HG03064 (cell line): ENCODE data around the gene FGF5.

Experiments used
- ATAC-seq: cut with Tn5 transposase; IDR thresholded peaks from one replicate; pipeline ENCODE4 v1.9.1; 2021; ENCODE audit warnings: low read depth; ENCODE audit not compliant: unreplicated experiment

Gene FGF5

DNA sequence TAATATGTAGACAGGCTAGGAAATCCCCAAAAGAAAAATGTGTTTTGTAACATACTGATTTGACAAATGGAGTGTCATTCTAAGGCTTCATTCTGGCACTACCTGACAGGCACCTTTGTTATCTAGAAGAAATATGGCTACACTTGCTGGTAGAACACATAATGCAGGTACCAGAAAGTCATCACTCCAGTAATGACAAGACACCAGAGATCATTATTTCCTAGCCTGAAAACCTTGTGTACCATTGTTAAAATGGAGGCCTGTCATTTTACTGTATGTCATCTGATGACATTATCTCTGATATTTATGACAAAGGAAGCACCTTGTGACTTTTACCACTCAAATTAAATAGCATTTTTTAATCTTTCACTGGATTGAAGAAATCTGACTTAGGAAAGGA is 13.5 kb upstream of the FGF5 start:
- ATAC-seq = no peak

DNA sequence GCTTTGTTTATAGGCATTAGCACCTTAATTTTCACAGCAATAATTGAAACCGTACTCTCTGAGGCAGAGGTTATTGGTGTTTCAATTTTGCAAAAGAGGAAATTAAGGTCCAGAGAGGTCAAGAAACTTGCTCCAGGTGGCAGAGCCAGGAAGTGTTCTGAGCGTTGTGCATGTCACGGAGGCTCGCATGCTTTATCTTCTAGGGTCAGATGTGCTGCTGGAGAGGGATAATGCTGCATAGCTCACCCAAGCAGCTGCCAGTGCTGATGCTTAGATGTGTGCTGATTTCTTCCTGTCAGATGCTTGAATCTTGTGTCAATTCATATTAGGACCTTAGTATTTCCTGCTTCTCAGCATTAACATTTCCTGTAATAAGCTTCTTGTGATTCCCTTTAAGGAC is 13.0 kb upstream of the FGF5 start:
- ATAC-seq = no peak

GRCh38 chr4:80254114-80254513 is 12.3 kb upstream of the FGF5 start:
- no peak for ATAC-seq

GRCh38 chr4:80255329-80256095 is 11.0 kb upstream of the FGF5 start:
- no peak for ATAC-seq

DNA sequence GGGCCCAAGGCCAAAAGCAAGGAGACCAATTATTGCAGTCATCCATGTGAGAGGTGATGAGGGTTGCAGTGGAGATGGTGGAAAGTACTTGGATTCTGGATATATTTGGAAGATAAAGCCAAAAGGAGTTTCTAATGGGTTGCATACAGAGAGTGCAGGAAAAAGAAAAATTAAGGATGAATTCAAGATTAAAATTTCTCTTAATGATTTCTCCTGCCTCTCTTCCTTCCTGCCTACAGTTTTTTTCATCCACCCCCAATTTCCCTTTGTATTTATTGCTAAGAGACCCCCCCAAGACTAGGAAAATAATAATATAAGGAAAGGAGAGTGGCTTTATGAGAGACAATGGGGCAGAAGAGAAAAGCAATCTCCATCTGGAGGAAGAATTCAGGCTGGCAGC is 8.6 kb upstream of the FGF5 start:
- ATAC-seq = no peak

DNA sequence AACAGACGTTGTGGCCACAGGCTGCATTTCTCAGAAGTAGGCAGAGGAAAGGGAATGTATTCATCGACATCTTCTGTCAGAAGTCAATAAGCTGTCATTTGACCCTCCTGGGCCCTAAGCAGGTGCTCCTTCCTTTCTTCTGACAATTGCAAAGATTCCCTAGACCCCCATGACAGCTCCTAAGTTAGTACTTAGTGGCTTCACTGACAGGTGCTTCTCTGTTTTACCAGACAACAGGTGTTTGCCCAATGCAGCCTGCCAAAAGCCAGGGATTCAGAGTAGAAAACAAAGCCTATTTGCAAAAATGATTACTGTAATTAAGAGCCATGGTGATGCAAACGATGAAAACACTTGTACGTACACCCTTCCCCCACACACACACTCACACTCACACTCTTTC is 7.5 kb upstream of the FGF5 start:
- ATAC-seq = no peak

GRCh38 chr4:80259817-80260216 is 6.6 kb upstream of the FGF5 start:
- no peak for ATAC-seq

DNA sequence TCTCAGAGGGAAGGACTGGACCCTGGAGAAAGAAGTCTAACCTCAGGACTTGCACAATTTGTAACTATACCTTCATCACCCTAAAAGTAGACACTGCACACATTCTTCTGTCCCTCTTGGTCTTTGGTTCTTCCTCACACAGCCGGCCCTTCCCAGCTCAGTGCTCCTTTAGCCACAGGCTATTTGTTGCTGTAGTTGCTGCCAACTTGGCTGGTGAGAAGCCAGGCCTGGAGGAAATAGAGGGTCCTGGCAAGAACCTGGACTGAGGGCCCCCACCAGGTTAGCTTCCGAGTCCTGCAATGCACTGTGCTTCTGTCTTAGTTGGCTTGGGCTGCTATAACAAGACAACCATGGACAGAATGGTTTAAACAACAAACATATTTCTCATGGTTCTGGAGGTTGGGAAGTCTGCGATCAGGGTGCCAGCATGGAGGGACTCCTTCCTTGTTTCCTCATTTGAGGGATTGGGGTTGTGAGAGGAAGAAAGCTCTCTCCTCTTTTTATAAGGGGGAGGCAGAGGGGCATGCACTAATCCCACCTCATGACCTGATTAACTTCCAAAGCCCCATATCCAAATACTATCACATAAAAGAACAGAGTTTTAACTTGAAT is 4.4 kb upstream of the FGF5 start:
- no peak for ATAC-seq

DNA sequence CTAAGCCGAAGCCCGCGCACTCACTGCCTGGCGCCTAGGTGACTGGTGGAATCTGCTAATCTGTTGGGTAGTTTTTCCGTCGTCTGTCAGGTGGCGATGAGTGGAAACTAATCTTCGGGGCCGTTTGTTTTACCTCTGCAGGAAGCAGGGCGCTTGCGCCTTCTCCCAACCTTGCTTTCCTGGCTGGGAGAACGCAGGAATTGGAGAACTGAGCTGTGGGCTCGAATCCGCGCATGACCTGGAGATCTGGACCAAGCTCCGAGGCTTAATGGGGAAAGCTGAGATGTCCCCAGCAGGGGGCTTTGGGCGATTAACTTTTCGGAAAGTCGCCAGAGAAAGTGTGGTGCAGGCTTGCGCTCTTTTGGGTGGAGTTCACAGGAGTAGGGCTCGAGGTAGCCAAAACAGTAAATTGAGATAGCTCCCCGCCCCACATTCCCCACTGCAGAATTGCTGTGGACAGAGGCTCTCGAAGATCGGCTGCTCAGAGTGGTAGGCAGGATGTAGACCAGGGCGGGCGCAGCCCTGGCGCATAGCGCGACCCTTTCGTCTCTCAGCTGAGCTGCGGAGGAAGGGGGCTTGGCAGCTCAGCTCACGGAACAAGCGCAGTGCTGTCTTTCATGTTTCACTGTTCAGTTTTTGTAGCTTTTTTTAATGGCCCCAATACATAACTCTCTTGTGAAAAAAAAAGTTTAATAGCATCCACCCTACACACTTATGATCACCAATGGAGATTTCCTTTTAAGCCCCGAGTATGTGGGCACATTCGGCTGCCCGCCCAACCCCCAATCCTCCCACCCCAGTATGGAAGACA is 2.7 kb upstream of the FGF5 start:
- ATAC-seq = no peak

DNA sequence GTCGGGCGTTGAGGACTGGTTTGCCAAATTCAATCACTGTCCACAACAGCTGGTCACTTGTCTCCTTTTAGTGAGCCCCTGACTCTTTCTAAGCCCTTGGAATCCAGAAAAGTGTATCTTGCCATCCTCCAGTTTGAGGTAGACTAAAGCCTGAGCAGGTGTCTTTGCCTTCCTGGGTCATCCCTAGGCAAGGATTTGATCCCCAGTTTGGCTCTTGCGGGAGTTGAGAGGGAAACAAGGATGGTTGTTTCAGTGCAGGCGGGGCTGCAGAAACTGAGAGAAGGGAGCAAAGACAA is 2.2 kb upstream of the FGF5 start:
- no peak for ATAC-seq

GRCh38 chr4:80264825-80265224 is 1.6 kb upstream of the FGF5 start:
- no peak for ATAC-seq

DNA sequence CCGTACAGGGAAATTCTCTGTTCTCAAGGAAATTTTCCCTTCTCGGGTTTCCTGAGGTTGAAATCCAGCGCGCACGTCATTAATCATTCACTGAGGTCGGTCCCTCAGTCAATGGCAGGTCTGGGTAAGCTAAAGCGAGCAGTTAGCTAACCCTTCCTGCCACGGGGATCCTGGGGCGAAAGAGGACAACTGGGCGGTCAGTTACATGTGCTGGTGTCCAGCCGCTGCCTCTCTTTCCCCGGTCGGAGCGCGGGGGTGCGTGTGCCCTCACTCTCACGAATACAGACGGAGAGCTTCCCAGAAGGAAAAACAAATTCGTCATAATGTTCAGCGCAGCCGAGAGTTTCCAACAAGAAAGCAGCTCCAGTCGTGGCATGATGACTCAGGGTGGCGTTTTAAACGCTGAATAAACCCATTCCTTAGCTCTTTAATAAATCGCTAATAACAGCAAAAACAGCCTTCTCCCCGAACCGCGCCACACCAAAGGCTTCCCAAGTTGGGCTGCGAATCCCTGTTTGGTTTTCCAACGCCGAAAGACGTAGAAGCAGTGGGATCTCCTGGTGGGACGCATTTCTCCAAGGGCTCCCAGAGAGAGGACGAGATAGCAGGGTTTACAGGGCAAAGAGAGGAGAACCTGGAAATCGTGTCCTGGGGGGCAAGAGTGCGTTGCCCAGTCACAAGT is 752 bp upstream of the FGF5 start:
- no peak for ATAC-seq

DNA sequence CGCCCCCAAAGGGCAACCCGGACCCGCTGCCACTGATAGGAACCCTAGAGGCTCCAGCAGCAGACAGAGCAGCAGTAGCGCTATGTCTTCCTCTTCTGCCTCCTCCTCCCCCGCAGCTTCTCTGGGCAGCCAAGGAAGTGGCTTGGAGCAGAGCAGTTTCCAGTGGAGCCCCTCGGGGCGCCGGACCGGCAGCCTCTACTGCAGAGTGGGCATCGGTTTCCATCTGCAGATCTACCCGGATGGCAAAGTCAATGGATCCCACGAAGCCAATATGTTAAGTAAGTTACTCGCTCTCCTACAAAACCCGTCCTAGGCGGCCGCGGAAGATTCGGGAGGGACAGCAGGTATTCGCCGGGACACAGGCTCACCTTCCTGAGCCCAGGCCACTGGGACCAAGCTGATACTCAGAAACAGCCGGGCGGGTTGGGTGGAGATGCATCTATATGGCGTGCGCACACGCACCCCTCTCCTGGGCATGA is 477 bp downstream of the FGF5 start:
- no peak for ATAC-seq

- no peak for ATAC-seq
These were observed 1.8 kb downstream of the FGF5 start for GRCh38 chr4:80268081-80268823.

DNA sequence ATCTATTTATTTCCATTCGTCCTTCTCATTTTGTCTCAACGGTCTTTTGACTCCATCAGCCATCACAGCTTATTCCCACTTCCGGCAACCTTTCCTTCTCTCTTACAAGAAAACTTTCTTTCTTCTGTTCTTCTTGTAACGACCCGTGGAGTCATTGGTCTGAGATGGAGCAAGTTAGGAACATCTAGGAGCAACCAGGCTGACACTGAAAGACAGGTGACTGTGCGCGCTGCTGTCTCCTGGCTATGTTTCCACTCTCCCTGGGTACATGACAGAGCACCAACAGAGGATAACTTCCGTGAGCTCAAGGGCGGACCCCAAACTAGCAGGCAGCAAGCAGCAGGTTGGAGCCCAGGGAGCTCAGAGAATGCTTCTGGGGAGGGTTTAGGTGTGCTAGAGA is 2.5 kb downstream of the FGF5 start:
- ATAC-seq = no peak

DNA sequence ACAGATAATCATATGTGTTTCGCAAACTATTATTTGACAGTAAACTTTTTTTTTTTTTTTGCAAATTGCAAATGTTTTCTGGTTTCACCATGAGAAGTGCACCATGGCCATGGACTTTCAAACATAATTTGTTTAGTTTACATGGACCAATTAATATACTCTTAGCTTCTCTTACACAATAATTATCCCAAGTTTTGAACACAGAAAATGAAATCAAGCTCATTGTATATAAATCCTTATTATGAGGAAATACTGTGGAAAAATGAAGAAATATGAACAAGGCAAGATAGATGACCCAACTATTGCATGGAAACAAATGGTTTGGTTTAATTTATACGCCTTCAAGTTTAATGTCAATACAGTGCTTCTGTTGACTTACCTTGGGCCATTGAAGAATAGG is 3.9 kb downstream of the FGF5 start:
- ATAC-seq = no peak

- ATAC-seq = no peak
These were observed 4.4 kb downstream of the FGF5 start for GRCh38 chr4:80270868-80271267.

- no peak for ATAC-seq
These were observed 5.3 kb downstream of the FGF5 start for GRCh38 chr4:80271801-80272200.

DNA sequence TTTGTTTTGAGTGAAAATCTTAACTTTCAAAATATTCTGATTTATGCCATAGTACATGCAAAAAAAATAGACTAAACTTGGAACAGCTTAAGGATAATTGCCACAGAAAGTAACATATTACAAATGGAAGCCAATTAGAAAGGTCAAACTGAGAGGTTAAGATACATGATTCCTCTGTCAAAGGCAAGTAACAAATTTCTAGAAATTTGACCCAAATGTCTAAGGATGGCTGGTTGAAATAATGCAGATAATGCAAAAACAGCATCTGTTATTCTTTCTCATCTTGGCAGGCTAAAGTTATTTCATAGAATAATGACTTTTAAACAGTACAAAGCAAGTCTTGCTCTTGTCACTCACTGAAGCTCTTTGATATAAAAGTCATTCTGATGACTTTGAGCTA is 10.5 kb downstream of the FGF5 start:
- no peak for ATAC-seq

- ATAC-seq = no peak
These were observed 13.3 kb downstream of the FGF5 start for GRCh38 chr4:80279751-80280150.

- no peak for ATAC-seq
These were observed 20.0 kb downstream of the FGF5 start for GRCh38 chr4:80286451-80286850.
